Embryonic facial prominence (tissue), 1 donor: ENCODE measurements around the gene HCFC1.
"Not testable (repeated sequence)": the region's sequence is repeated elsewhere in the genome, so short reads cannot be mapped to it uniquely, and the experiment has no call there.

Experiments
- DNase-seq: peaks from one replicate; pipeline ENCODE4 v3.0.0-alpha.2; 2016; ENCODE audit errors: extremely low spot score

HCFC1 gene

DNA sequence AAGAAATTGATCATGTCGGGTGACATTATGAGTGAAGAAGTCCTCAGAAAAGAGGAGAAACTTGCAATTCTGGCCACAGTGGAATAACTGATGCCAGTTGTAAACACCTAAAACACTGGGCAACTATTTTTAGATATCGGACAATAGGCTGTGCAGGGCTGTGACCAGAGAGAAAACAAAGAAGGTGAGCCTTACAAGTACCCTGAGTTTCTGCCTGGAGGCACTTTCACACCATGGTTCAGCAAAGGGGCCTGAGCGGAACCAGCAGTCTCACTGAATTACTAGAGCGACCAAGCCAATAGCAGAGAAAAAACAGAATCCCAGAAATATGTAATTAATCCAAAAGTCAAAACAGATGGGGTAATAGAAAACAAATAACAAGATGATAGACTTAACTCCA, 36.9 kb upstream of the HCFC1 start:
- DNase-seq, result no peak

DNA sequence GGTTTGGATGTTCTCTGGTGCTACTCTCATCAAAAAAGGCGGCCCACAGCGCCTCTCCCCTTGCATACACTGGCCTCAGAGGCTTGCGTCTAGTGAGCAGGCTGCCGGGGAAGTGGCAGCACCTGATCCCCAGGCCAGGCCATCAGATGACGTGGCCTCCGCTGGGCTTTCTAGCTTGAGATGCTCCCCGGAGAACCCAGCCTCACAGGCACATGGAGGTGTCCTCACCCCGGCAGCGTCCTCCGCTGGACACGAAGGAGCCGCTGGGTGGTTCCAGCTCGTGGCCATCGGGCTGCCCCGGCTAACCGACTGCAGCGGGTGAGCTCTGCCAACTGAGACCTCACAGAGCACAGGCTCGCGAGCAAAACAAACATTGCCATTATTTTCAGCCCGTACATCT, 35.3 kb upstream of the HCFC1 start:
- DNase-seq, result no peak

DNA sequence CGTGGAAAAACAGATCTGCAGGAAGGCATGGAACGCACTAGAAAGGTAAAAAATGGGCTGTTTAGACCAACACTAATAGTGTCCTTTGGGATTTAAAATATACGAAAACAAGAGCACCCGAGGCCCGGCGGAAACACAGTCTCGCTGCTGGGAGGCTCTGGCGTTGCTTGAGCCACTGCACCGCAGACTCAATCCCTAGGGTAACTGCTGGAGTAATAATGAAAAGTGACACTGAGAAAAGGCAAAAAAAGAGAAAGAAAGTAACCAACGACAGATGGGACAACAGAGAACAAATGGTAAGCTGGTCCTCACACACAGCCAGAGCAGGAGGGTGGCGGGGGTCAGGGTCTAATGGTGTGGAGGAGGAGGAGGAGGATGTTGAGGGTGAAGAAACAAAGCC, 32.7 kb upstream of the HCFC1 start:
- no peak for DNase-seq

DNA sequence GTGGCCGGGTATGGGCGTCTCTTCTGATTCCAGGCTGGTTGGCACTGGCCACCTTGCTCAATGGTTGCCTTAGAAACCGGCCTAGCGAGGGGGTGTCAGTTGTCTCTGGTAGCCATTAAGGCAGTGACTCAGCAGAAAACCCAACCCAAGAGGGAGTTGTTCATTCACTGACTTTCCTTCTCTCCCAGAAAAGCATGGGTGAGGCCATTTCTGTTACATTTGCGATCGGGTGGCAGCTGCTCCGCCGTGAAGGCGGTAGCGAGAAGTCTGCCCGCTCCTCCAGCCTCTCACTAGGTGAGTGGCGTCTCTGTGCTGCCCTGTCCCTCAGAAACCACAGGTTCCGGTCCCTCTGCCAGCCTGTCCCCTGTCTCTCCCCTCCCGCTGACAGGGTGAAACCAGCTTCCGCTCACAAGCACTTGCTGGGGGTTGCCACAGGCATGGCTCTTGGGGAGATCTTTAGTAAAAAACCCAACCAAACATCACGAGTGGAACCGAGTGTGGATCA, 30.6 kb upstream of the HCFC1 start:
- DNase-seq, result no peak

DNA sequence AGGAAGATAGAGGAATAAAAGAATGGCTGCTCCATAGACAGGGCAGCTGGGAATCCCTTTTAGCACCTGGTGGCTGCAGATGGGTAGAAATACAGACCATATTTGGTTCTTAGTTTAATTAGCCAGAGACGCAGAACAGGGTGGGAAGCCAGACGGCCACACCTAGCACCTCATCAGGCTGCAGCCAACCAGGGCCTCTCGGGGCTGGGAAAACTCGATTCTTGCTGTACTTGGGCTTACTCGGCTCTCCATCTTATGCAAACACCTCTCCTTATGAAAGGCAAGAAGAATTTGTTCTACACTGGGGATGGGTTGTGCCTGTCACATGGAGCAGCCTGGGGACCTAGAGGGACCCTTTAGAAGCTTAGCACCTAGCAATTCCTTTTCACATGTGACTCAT, 28.4 kb upstream of the HCFC1 start:
- DNase-seq, result no peak

DNA sequence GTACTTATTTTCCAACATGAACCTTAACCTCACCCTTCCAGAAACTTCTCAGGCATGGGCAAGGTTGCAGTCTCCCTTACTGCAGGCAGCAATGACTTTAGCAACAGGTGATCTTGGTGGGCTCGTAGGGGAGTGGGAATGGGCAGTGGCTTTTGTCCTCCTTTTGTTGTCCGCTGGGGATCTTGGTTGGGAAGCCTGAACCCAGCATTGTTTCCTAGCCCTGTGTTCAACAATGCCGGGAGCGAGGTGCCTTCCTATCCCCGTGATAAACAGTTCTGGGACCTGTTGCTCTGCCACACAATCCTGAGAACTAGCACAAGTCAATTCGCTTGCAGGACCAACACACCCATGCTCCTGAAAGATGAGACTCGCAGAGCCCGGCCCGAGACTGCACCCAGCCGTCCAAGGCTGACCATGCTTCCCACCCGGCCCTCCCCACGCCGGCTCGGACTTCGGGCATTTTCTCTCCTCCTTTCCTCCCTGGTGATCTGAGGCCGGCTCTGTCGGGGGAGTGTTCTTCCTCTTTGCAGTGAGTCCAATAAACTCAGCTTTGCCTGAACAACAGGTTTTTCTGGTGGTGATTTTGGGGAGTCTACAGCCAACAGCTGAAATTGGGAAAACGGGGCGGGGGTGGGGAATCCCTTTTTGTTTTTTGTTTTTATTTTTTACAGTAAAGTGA, 27.9 kb upstream of the HCFC1 start:
- DNase-seq, result no peak

DNA sequence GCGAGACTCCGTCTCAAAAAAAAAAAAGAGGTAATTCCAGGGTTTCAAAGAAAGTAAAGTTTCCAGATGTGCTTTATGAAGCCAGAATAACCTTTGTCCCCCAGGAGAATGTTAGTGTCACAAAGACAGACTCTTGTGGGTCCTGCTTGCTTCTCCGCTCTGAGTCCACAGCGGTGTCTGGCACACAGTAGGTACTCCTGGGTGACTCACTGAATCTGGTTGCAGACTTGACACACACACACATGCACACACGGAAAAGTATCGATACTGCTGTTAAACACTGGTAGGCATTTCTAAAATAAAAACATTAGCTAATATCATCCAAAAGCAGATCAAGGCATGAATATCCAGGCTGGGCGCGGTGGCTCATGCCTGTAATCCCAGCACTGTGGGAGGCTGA, 23.9 kb upstream of the HCFC1 start:
- DNase-seq, result no peak

DNA sequence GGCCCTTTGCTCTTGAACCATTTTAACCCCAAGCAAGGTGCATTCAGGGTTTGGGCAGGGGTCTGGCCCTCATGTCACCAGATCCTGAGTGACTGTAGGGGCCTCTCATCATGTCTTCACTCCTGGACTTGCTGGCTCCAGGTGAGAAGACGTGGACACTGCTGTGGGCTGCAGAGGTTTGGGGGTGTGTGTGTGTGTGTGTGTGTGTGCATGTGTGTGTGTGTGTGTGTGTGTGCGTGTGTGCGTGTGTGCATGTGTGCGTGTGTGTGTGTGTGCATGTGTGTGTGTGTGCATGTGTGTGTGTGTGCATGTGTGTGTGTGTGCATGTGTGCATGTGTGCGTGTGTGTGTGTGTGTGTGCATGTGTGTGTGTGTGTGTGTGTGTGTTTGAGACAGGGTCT, 22.8 kb upstream of the HCFC1 start:
- not testable (repeated sequence) for DNase-seq

DNA sequence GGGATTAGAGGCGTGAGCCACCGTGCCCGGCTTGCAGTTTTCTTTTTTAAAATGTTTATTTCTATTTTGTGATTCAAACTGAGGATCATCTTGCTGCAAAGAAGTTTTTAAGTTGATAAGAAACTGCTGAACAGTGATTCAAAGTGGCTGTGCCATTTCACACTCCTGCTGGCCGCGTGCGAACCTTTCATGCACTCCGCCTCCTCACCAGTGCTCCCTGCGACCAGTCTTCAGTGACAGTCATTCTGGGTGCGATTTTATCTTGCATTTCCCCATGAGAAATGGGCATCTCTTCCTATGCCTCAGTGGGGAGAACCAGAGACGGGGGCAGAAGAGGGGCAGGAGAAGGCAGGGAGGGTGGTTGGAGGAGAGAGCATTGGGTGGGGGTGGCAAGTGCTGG, 22.4 kb upstream of the HCFC1 start:
- DNase-seq, result no peak

DNA sequence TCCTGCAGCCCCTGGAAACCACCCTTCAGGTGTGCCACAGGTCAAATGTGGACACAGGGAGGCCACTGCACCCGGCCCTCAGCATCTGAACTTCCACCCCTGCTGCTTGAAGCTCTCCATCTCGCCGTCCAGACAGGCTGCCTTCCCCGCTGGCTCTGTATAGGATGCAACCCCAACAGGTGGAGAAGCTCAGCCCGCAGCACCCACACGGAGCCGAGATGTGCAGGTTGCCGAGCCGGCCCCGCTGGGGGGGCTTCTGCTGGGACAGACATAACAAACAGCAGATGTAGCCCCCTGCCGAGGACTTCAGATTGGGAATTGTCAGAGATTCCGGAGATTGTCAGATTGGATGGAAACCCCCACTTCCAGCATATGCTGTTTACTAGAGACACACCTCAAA, 21.5 kb upstream of the HCFC1 start:
- no peak for DNase-seq

DNA sequence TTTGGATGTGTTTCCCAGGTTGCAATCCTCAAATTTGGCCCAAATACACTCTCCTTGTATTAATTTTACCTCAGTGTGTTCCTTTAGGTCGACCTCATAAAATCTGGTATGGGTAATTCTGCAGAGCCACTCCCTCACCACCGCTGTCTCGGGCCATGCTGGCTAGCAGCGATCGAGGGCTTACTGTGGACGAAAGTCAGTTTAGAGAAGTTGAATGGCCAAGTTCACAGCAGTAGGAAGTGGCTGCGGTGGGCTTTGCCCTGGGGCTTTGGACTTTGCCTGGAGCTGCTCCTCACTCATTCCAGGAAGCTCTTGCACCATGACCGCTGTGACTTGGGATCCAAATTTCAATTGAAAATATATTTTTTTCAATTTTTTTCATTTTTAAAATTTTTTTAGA, 20.6 kb upstream of the HCFC1 start:
- DNase-seq, result no peak

DNA sequence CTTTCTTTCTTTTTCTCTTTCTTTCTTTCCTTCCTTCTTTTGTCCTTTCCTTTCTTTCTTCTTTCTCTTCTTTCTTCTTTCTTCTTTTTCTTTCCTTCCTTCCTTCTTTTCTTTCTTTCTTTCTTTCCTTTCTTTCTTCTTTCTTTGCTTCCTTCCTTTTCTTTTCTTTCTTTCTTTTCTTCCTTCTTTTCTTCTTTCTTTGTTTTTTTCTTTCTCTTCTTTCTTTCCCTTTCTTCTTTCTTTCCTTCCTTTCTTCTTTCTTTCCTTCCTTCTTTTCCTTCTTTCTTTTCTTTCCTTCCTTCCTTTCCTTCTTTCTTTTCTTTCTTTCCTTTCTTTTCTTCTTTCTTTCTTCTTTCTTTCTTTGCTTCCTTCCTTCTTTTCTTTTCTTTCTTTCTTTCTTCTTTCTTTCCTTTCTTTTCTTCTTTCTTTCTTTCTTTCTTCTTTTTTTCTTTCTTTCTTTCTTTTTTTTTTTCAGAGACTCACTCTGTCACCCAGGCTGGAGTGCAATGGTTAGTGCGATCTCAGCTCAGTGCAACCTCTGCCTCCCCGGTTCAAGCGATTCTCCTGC, 19.5 kb upstream of the HCFC1 start:
- no peak for DNase-seq

DNA sequence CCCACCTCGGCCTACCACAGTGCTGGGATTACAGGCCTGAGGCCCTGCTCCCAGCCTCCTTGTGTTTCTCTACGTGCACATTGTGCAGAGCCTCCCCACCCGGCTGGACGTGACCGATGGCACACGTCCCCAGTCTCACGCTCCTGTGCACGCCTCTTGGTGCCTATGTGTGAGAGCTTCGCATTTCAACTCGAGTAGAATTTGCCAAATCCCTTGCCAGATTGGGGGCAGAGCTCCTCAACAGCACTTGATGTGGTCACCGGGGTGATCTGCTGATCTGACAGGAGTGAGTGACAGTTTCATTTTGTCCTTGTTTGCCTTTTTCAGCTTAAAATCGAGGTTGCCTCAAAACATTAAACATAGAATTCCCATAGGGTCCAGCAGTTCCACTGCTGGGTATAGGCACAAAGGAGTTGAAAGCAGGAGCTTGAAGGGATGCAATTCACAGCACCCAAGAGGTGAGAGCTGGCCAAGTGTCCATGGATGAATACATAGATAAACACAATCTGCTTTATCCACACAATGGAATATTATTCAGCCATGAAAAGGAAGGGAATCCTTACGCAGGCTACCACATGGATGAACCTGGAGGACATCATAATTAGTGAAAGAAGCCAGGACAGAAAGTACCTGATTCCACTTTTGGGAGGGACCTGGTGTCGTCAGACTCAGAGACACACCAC, 18.5 kb upstream of the HCFC1 start:
- no peak for DNase-seq

DNA sequence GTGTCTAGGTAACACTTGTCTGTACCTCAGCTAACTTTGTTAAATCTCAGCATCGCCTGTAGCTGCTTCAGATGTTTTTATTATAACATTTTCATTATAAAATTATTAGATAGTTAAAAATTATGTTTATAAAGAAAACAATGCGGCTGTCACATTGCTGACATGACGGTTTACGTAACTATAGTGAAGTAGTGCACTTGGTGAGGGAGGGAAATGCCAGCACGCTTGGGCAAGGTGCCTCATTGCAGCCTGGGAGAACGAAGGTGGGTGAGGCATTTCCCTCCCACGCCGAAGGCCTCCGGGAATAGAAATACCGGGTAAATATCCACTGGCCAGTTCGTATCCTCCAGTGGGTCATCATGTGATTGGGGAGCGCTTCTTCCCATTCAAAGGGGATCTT, 16.9 kb upstream of the HCFC1 start:
- DNase-seq, result no peak

DNA sequence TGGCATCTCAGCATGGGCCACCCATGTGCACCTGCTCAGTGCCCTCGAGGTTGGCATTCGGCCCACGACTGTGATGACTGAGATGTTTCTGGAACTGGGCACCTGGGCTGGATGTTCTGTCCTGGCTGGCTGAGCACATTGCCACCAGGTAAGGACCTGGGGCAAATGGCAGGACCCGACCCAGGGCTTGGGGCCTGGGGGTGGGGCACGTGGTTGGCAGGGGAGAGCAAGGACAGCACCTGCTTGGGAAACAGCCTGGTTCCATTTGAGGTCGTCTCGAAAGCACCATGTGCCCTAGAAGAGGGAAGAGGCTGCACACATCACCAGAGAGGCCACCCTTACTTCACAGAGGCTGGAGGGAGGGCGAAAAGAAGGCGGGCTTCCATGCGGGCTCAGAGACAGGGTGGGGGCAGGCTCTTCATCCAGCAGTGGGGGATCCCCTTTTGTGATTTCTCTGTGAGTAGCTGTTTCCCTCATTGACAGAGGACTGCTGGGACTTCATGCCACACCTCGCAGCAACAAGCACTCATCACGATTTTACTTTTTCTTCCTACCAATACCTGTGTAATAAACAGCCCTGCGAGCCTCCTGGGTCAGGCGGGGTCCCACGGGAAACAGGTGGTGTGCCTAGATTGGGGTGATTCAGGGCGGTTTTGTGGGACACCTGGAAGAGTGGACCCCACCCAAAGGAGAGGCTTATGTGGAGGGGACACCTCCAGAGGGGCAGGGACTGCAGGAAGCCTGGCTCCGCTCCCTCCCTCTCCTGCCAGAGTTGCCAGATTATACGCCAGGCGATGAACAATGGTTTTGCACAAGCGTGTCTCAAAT, 12.9 kb upstream of the HCFC1 start:
- DNase-seq, result no peak

DNA sequence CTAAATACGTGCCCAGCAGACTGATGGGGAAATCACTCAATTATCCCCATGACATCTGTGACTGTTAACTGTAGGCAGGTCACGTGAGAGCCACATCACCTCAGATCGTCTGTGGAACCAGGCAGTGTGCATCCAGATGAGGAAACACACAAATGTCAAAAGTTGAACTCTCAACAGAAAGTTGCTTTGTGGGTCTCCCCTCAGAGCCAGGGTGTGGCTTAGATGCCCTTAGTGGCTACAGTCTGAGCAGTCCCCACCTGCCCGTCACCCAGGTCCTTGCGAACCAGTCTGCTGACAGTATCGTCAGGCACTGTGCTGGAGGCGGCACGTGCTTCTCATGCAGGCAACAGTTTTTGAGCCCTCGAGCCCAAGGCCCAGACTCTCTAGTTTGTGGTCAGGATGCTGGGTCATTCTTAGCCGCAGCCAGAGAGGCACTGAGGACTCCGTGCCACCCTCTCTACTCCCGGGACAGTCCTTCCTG, 11.7 kb upstream of the HCFC1 start:
- no peak for DNase-seq

DNA sequence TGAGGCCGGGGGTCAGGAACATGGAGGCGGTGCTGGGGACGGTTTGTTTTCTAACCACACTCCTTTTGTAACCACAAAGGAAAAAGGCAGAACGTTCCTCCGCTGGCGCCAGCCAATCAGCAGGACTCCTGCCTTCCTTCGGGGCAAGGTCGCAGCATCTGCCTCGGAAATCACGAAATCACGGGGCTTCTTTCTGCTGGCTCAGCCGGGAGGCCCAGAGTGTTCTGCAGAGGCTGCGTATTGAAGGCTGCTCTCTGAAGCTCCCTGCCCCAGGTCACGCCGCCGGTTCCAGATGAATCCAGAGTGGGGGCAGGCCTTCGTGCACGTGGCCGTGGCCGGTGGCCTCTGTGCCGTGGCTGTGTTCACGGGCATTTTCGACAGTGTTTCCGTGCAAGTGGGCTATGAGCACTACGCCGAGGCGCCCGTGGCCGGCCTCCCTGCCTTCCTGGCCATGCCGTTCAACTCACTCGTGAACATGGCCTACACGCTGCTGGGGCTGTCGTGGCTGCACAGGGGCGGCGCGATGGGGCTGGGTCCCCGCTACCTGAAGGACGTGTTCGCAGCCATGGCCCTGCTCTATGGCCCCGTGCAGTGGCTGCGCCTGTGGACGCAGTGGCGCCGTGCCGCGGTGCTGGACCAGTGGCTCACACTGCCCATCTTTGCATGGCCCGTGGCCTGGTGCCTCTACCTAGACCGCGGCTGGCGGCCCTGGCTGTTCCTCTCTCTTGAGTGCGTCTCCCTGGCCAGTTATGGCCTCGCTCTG, 10.3 kb upstream of the HCFC1 start:
- no peak for DNase-seq

DNA sequence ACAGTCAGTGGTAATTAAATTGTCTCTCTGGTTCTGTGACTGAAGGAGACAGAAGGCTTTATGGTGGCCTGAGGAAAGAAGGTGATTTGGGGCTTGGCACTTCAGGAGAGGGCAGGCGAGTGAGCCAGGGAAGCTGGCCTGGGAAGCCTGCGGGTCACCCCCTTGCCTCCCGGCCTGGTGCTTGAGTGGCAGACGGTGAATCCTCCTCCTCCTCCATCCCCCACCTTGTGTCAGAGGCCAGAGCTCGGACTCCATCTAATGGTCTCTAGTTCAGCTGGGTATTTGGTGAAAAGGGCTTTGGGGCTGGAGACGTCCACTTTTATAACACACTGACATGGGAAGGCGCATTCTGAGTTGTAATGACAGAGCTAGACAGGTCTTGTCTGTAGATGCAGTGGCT, 9.6 kb upstream of the HCFC1 start:
- no peak for DNase-seq

DNA sequence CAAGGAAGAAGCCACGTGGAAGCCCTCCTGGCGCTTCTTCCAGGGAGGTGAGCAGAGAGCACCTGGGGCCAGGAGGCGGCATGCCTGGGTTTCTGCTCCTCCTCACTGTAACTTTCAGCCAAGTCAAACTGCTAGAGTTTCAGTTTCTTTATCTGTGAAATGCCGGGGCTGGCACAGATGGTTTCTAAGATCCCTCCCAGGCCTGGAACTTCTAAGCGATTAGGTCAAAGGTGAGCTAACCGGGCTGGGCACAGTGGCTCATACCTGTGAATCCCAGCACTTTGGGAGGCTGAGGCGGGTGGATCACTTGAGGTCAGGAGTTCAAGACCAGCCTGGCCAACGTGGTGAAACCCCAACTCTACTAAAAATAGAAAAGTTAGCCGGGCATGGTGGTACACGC, 8.8 kb upstream of the HCFC1 start:
- not testable (repeated sequence) for DNase-seq

DNA sequence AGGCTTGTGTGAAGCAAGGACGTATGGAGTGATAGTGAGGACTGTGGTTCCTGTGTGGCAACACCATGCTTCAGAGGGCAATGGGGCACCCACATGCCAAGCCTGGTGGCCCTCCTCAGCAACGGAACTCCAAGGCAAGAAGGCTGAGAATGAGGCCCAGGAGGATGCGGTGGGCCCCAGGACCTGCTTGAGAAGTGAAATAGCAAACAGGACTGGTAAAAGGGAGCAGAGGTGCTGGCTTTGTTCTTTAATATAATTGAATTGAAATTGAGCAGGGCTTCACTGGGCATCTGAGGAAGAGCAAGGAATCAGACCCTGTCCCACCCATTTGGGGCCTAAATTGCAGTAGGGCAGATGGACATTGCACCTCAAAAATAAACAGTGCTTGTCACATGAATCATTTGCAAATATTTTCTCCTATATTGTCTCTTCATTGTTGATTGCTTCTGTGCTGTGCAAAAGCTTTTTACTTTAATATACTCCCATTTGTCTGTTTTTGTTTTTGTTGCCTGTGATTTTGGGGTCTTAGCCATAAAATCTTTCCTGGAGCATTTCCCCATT, 3.2 kb upstream of the HCFC1 start:
- DNase-seq, result no peak
